Psoas muscle (tissue), 8 donors: ENCODE results near the gene AMN1. TPM values are rescaled to one million over a fixed set of nuclear protein-coding genes. Genes with fewer than 3 reads are reported as not detected.

Experiments
- ATAC-seq, 4 donors: fragments of 200-7000 bp; cut with Tn5 transposase; one replicate each; pipeline ENCODE4 v1.9.1; 2020; ENCODE audit warnings: moderate library complexity in 3 of 4, mild to moderate bottlenecking in 2 of 4
- DNase-seq, 2 donors: peaks; one replicate each; pipeline ENCODE4 v3.0.0-alpha.2; 2020
- H3K27ac ChIP-seq: fragments of 200-600 bp; one replicate; pipeline ENCODE4 v1.8.0; 2022
- H3K27me3 ChIP-seq, 3 donors: fragments of 200-600 bp in 1 of 3; one replicate each; pipeline versions ENCODE4 v1.6.1 to v1.8.0; 2013 to 2022; ENCODE audit warnings: low read length in 2 of 3, mild to moderate bottlenecking in 2 of 3, moderate library complexity in 1 of 3; ENCODE audit not compliant: insufficient read depth in 3 of 3
- H3K36me3 ChIP-seq, 2 donors: fragments of 200-600 bp in 1 of 2; one replicate each; pipeline versions ENCODE4 v1.6.1 to v1.8.0; 2013 to 2022; ENCODE audit warnings: low read depth in 1 of 2, mild to moderate bottlenecking in 1 of 2, moderate library complexity in 1 of 2; ENCODE audit not compliant: insufficient read depth in 1 of 2
- H3K4me1 ChIP-seq: fragments of 200-600 bp; one replicate; pipeline ENCODE4 v1.8.0; 2022
- H3K4me3 ChIP-seq: fragments of 200-600 bp; one replicate; pipeline ENCODE4 v1.8.0; 2022; ENCODE audit warnings: mild to moderate bottlenecking
- H3K9me3 ChIP-seq: fragments of 200-600 bp; one replicate; pipeline ENCODE4 v1.8.0; 2022
- CTCF ChIP-seq: fragments of 200-600 bp; IDR thresholded peaks from one replicate; pipeline ENCODE4 v1.8.0; 2022; ENCODE audit warnings: antibody characterized with exemption
- WGBS, 3 donors: extraction: QIAGEN DNeasy Blood & Tissue Kit; methylation state at CpG; one replicate each; pipeline versions ENCODE4 v1.1.6 to v1.1.7; 2013; 5-methylcytosine and 5-hydroxymethylcytosine counted together
- intact Hi-C, 2 donors: fragments of 100-400 bp; cut with DNase I; formaldehyde crosslinking; loops; one replicate each; pipeline versions ENCODE4 v1.11.0 to v1.14.2; 2022
- polyA plus RNA-seq, 3 donors: library from polyadenylated mRNA; stranded (reverse); fragments of 200-250 nt; gene quantifications; one replicate each; pipeline ENCODE4 v1.2.3, GENCODE V29; 2013
- total RNA-seq, 4 donors: library from RNA; stranded (reverse); fragmentation: NEBNext Ultra II Directional in 2 of 4; extraction: Animal tissue kit (Norgen Biotek cat#: 25700) in 2 of 4; gene quantifications; one replicate each; pipeline versions ENCODE4 v1.2.1 to v1.2.4, GENCODE V29; 2021 to 2023
- donor health status: healthy with polysubstance abuse.
- donor health status: DM: no; HTN: no; CAD: no; lungs with moderate emphysema.
- donor health status: Bipolar disorder and iron deficiency.
- donor health status: healthy.
- donor health status: DM: yes; HTN: yes; CAD: no.
- donor health status: DM: no; HTN: no; CAD: no.
- donor health status: DM: no; HTN: no; CAD: no.
- donor health status: DM: yes; HTN: yes; CAD: no.

Gene AMN1
- total and polyA plus RNA-seq, 7 donors = 10.4 to 30.0 (median 13.8) TPM

GRCh38 chr12:31622038-31622437 is 106.8 kb downstream of the AMN1 start:
- no peak for TF ChIP-seq CTCF
- ATAC-seq = no peak
- no peaks in the 10 kb centered on the region for H3K9me3 ChIP-seq
- DNase-seq = no peak
- H3K4me1 ChIP-seq = no peaks in the 10 kb centered on the region
- H3K4me3 ChIP-seq = no peak overlapping the region
- no peak overlapping the region for H3K27ac ChIP-seq
- H3K27me3 ChIP-seq = no peaks in the 10 kb centered on the region
- WGBS, 3 donors = 94 to 99% (median 97%) methylated on average over 4 of the region's 4 CpGs
- H3K36me3 ChIP-seq = no peaks in the 10 kb centered on the region
- intact Hi-C loops = no loop called here

Other genes starting within 250 kb of the AMN1 start
- 10 to 100 TPM; 13.6 to 24.3 (median 19.9) TPM for gene DENND5B, start 137.9 kb downstream of the AMN1 start, total RNA-seq
- gene DENND5B, start 137.9 kb downstream of the AMN1 start, polyA plus RNA-seq = 1 to 10 TPM; 4.8 to 8.6 (median 6.0) TPM
- gene ETFBKMT, start 69.3 kb downstream of the AMN1 start, total RNA-seq = 1 to 10 TPM; 5.0 to 7.3 (median 5.6) TPM
- 10 to 100 TPM in 1 of 3 donors, 1 to 10 TPM in 2; 2.4 to 10.8 (median 3.6) TPM for gene ETFBKMT, start 69.3 kb downstream of the AMN1 start, polyA plus RNA-seq
- 10 to 100 TPM; 11.9 to 18.4 (median 14.2) TPM for gene RESF1, start 230.4 kb upstream of the AMN1 start, total RNA-seq
- 10 to 100 TPM in 1 of 3 donors, 1 to 10 TPM in 2; 6.0 to 17.8 (median 7.1) TPM for gene RESF1, start 230.4 kb upstream of the AMN1 start, polyA plus RNA-seq